ENCODE results near the gene CDC14B.
A peak's percentile ranks its signal among the peaks of the same experiment; 100 is the strongest.
"Not testable (repeated sequence)": the region's sequence is repeated elsewhere in the genome, so short reads cannot be mapped to it uniquely, and the experiment has no call there.

The CDC14B gene

DNA sequence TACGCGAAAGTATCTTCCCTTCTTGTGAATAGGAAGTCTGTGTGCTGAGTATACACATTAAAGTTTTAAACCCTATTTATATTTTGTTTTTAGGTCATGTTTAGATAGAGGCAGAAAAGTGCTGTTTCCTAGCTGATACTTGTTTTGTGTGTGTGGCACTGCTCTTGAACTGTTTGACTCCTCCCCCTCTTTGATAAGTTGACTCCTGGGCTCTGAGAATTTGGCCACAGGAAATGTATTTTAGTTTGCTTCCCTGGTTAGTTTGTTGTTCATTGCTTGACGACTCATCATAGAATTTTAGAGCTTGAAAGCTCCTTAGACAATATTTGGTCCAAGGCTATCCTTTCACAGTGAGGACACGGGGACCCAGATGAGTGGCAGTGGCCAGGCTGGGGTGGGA is 2.0 kb upstream of the CDC14B start:
- no peak for DNase-seq

- peak; percentile 77 for DNase-seq
Observed at GRCh38 chr9:96620832-96621269, 1.2 kb upstream of the CDC14B start.

DNA sequence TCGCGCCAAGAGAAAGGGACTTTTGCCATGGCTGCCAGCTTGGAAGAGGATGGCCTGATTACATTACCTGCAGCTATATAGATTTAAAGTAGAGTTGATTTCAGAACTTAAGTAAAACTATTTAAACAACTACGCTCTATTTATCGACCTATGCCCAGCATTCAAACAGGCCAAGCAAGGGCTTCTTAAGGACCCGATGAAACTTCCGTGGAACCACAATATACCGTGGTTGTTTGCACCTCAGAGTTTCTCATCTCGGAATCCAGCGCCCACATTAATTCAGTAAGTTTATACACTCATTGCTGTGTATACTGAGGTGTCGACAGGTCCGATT is 505 bp upstream of the CDC14B start:
- no peak for DNase-seq

GRCh38 chr9:96619124-96619465 is 548 bp downstream of the CDC14B start:
- no peak for DNase-seq

DNA sequence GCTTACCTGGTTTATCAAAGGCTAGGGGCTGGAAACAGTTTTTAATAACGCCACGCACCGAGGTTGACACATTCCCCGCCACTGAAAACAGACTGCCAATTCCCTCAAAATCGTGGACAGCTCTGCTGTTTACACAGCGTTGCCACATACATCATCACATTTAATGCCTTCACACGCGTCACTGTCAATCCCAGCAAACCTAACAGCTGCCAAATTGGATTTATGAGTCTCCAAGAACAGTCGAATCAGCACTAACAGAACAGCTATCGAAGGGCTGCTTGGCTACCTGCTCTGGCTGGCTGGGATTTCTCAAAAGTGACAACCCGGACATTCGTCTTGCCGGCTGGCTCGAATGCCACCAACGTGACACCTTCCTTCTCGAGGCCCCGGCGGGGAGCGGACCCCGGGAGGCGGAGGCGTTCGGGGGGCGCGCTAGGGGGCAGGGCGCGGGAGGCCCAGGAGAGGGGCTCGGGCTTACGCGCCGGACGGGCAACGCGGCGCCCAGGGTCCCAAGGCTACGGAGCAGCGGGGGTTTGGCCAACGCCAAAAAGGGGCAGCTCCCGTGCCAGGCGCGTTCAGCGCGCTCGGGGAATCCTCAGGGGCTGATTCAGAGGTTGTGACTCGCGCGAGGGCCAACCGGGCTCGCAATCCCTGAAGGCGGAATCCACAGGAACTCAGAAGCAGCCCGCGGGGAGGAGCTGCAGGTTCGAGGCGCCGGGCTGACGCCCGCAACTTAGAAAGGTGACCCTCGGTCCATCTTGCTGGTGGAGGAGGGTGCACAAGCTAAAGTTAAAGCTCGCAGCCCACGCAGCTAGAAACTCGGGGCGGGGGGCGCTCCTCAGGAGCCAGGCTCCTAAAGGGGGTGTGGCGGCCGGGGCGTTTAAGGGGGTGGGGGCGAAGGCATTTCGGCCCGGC is 1.2 kb downstream of the CDC14B start:
- peak; percentile 77 for DNase-seq

DNA sequence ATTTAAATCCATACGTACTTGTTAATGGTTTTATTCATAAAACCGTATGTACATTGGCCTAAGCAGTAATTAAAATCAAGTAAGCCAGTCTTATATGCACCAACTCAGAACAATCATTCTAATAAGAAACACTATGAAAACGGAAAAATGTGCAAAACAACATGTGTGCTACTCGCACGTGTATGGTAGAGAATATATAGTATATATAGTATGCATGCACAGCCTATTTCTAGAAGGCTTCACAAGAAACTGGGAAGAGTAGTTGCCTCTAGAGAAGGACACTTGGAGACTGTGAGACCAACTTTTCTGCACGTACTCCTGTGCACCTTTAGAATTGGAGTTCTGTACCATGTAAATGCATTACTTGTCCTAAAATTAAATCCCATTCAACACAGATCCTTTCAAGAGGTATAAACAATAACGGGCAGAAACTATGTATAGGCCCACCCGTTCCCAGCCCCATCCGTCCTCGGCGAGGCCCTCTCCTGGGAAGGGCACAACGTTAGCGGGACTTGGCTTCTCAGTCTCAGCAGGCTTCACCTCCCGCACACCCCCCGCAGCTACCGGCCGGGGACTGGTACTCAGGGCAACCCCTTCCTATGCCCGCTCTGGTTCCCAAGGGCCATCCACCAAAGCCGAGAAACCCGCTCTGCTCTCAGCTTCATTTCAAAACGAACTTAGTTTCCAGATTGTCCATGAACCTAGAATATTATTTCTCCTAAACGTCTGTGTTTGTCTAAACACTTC is 2.0 kb downstream of the CDC14B start:
- DNase-seq, result peak; percentile 60

GRCh38 chr9:96616817-96617438 is 2.7 kb downstream of the CDC14B start:
- DNase-seq, result no peak

DNA sequence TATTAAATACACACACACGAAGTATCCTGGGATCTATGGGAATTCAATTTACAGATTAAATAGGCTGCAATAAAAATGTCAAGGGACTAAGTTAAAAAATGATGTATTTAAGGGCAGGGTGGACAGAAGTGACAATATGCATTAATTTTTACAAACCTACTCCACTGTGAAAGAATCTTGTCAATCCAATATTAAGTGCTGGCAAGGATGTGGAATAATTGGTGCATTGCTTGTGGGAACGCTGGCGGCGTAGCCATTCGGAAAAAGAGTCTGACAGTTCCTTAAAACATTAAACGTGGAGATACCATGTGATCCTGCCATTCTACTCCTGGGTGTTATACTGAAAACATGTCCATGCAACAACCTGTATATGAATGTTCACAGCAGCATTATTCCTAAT is 4.2 kb downstream of the CDC14B start:
- no peak for DNase-seq

DNA sequence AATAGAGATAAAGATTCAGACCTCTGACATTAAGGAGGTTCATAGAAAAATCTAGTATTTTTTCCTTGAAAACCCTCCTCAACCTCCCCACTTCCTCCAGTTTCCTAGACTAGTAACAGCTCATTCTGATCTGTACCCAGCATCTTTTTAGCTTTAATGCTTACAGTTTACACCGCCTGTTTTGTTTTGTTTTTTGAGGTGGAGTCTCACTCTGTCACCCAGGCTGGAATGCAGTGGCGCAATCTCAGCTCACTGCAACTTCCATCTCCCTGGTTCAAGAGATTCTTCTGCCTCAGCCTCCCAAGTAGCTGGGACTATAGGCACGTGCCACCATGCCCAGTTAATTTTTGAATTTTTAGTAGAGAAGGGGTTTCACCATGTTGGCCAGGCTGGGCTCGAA is 5.0 kb downstream of the CDC14B start:
- not testable (repeated sequence) for DNase-seq

- no peak for DNase-seq
Observed at GRCh38 chr9:96612966-96613589, 6.6 kb downstream of the CDC14B start.

- DNase-seq, result peak; percentile 83
Observed at GRCh38 chr9:96612105-96612965, 7.3 kb downstream of the CDC14B start.

GRCh38 chr9:96611302-96611701 is 8.3 kb downstream of the CDC14B start:
- DNase-seq, result no peak

GRCh38 chr9:96609732-96610131 is 9.9 kb downstream of the CDC14B start:
- no peak for DNase-seq

DNA sequence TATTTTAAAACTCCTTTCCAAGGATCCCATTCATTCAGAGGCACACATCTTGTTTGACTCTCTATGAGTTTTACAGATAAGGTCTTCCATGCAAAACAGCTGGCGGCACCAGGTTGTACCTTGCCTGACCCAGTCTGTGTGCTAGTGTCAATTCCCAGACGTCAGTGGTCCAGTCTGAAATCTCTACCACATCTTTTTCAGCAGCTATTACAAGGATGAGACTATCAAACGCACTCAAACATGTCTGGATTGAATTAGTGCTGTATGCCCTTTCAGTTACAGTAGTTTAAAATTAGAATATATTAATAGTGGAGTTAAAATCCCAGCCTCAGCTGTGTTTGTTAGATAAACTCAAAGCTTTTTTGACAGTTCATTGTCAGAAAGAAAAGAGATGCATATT is 11.7 kb downstream of the CDC14B start:
- no peak for DNase-seq

DNA sequence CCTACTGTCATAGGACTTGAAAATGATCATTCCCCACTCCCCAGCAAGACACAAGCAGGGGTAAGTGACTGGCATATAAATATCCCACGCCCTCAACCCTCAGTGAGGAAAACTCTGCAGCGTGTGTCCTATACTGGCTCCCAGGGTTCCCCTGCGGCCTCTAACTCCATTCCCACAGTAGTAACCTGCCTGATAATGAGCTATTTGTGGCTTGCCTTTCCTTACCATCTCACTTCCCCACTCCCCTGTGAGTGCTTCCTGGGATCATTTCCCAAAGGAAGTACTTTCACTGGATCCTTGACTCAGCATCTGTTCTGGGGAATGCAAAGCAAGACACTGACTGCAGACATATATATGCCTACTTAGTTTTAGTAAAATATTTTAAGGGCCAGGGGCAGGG is 14.3 kb downstream of the CDC14B start:
- DNase-seq, result no peak

GRCh38 chr9:96604004-96604319 is 15.7 kb downstream of the CDC14B start:
- no peak for DNase-seq

GRCh38 chr9:96603305-96604003 is 16.2 kb downstream of the CDC14B start:
- no peak for DNase-seq

- DNase-seq, result no peak
Observed at GRCh38 chr9:96599298-96599697, 20.3 kb downstream of the CDC14B start.

- no peak for DNase-seq
Observed at GRCh38 chr9:96596601-96597111, 23.0 kb downstream of the CDC14B start.

GRCh38 chr9:96587338-96588315 is 32.0 kb downstream of the CDC14B start:
- peak; percentile 53 for DNase-seq

All from islet precursor cell (in vitro differentiated cells).